Progenitor cell of endocrine pancreas (in vitro differentiated cells): ENCODE data around the gene CDH13. TPM values are rescaled to one million over a fixed set of nuclear protein-coding genes. Genes with fewer than 3 reads are reported as not detected.

Experiments used
- DNase-seq: peaks from one replicate; pipeline ENCODE4 v3.0.0; 2021; ENCODE audit warnings: low spot score; ENCODE audit not compliant: unreplicated experiment
- H3K27ac Mint-ChIP-seq: 2 replicates; pipeline ENCODE4 v1.8.0; 2021; ENCODE audit warnings: mild to moderate bottlenecking, moderate library complexity, mixed read lengths
- H3K27me3 Mint-ChIP-seq: 2 replicates; pipeline ENCODE4 v1.8.0; 2021; ENCODE audit warnings: mixed read lengths
- H3K36me3 Mint-ChIP-seq: 2 replicates; pipeline ENCODE4 v1.8.0; 2022; ENCODE audit warnings: mixed read lengths; ENCODE audit not compliant: insufficient read depth
- H3K4me1 Mint-ChIP-seq: 2 replicates; pipeline ENCODE4 v1.8.0; 2021; ENCODE audit warnings: low read depth, mixed read lengths
- H3K4me3 Mint-ChIP-seq: 2 replicates; pipeline ENCODE4 v1.8.0; 2021; ENCODE audit warnings: low read depth, mild to moderate bottlenecking, moderate library complexity, mixed read lengths
- H3K9me3 Mint-ChIP-seq: 2 replicates; pipeline ENCODE4 v1.8.0; 2021; ENCODE audit warnings: low read depth, mixed read lengths
- total RNA-seq: library from RNA; stranded (reverse); gene quantifications from 2 replicates; pipeline ENCODE4 v1.2.1, GENCODE V29; 2021
- TF ChIP-seq, protein P1 (sequence below): fragments of 200-600 bp; sonication (generic); IDR thresholded peaks from one replicate; pipeline ENCODE4 v1.5.0; 2021; ENCODE audit warnings: antibody characterized with exemption, mild to moderate bottlenecking; ENCODE audit not compliant: unreplicated experiment

The CDH13 gene
- total RNA-seq, 1 donor from 2014 or later: 0.38 TPM

DNA sequence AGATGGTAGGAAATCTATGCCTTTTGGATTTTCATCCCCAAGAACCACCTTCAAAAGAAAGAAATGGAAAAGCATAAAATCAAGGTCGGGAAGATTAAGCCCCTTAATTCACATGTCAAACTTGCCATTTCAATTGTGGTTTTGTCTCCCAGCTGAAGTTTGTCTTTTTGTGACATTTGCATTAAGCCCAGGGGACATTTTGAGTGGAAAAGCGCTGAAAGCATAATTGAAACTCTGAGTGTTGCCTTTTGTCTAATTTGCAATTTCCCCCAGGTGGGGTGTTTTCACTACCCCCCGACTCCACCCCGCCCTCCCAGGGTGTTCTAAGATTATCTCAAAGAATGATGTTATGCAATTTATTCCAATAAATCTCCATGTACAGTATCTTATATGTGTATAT lies 396.2 kb downstream of the CDH13 start:
- peaks cover 3% of the 10 kb centered on the region for H3K27me3 Mint-ChIP-seq
- no peaks in the 10 kb centered on the region for H3K4me1 Mint-ChIP-seq
- no peak for DNase-seq
- H3K4me3 Mint-ChIP-seq: no peak overlapping the region
- no peak overlapping the region for H3K27ac Mint-ChIP-seq
- TF ChIP-seq, protein P1, sequence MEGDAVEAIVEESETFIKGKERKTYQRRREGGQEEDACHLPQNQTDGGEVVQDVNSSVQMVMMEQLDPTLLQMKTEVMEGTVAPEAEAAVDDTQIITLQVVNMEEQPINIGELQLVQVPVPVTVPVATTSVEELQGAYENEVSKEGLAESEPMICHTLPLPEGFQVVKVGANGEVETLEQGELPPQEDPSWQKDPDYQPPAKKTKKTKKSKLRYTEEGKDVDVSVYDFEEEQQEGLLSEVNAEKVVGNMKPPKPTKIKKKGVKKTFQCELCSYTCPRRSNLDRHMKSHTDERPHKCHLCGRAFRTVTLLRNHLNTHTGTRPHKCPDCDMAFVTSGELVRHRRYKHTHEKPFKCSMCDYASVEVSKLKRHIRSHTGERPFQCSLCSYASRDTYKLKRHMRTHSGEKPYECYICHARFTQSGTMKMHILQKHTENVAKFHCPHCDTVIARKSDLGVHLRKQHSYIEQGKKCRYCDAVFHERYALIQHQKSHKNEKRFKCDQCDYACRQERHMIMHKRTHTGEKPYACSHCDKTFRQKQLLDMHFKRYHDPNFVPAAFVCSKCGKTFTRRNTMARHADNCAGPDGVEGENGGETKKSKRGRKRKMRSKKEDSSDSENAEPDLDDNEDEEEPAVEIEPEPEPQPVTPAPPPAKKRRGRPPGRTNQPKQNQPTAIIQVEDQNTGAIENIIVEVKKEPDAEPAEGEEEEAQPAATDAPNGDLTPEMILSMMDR: no peak
- H3K9me3 Mint-ChIP-seq: no peaks in the 10 kb centered on the region
- H3K36me3 Mint-ChIP-seq: no peaks in the 10 kb centered on the region

DNA sequence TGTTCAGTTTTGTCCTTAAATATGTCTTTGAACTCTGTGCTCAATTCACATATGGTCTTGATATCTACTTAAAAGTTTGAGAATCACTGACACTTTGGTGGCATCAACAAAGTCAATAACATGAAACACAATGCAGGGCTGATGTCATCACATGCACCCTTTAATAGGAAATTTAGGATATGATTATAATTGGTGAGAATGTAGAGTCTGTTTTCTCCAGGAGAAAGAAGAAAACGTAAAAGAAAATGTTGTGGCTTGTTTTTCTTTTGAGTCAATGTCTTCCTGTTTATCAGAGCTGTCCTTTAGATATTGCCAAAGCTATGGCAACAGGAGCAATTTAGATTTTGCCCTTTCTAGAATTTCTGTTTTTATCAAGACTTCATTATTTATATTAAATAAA lies 396.9 kb downstream of the CDH13 start:
- TF ChIP-seq, protein P1: no peak
- Mint-ChIP-seq H3K27me3 (peaks cover 3% of the 10 kb centered on the region), H3K4me1 (no peaks in the 10 kb centered on the region), H3K27ac (no peak overlapping the region), H3K36me3 (no peaks in the 10 kb centered on the region), H3K4me3 (no peak overlapping the region), H3K9me3 (no peaks in the 10 kb centered on the region)
- DNase-seq: no peak

DNA sequence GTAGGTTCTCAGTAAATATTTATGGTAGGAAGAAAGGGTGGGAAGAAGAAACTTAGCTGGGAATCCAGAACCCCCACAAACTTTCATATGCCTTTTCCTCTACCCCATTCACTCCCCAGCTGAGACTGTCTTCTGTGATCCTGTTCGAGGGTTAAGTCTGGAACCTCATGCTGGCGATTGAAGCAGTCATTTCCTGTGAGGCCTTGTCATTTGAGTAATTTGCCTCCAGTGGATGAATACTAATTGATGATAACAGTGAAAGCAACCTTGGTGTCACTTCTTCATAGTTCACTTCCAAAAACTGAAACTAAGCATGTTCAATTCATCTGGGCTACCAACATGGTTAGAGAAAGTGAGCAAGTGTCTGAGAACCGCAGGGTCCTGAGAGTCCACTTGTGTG lies 401.2 kb downstream of the CDH13 start:
- H3K27ac Mint-ChIP-seq: no peak overlapping the region
- H3K36me3 Mint-ChIP-seq: no peaks in the 10 kb centered on the region
- no peak overlapping the region for H3K4me3 Mint-ChIP-seq
- TF ChIP-seq, protein P1: no peak
- no peak for DNase-seq
- H3K4me1 Mint-ChIP-seq: no peaks in the 10 kb centered on the region
- H3K9me3 Mint-ChIP-seq: peaks cover 4% of the 10 kb centered on the region
- H3K27me3 Mint-ChIP-seq: peaks cover 3% of the 10 kb centered on the region

DNA sequence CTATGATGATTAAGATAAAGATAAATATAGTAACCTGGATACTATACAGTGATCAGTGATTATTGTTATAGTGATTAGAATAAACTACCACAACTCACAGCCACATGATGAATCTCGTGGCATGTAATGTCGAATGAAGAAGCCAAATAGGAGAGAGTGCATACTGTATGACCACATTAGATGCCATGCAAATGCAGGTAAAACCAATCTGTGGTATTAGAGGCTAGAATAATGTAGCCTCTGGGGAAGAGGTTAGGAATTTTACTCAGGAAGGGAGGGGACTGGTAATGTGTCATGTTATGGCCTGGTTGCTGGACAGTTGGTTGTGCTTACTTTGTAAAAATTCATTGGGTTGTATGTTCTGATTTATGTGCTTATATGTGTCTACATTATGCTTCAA lies 402.7 kb downstream of the CDH13 start:
- H3K27me3 Mint-ChIP-seq: peaks cover 3% of the 10 kb centered on the region
- no peak for DNase-seq
- H3K27ac Mint-ChIP-seq: no peak overlapping the region
- no peak overlapping the region for H3K4me3 Mint-ChIP-seq
- no peaks in the 10 kb centered on the region for H3K4me1 Mint-ChIP-seq
- H3K36me3 Mint-ChIP-seq: no peaks in the 10 kb centered on the region
- TF ChIP-seq, protein P1: no peak
- peaks cover 4% of the 10 kb centered on the region for H3K9me3 Mint-ChIP-seq

DNA sequence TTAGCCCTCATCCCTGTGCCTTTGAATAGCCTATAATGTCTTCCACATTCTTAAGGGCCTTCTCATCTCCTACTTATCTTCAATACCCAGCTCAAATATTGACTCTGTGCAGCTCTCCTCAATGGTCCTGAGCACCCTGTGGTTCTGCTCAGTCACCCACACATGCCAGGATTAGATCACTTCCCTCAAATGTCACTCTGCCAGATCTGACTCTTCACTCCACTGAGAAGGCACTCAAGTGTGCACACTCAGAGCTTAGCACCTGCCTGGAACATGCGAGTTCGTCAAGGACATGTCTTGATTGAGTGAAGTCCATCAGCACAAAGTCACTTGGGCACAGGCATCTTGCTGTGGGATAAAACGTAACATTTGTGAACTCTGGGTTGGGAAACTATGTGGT lies 404.8 kb downstream of the CDH13 start:
- TF ChIP-seq, protein P1: no peak
- H3K4me3 Mint-ChIP-seq: no peak overlapping the region
- H3K27ac Mint-ChIP-seq: no peak overlapping the region
- no peaks in the 10 kb centered on the region for H3K36me3 Mint-ChIP-seq
- no peak for DNase-seq
- peaks cover 3% of the 10 kb centered on the region for H3K27me3 Mint-ChIP-seq
- peaks cover 4% of the 10 kb centered on the region for H3K9me3 Mint-ChIP-seq
- no peaks in the 10 kb centered on the region for H3K4me1 Mint-ChIP-seq
